ENCODE measurements around the gene SMAP2.

DNA sequence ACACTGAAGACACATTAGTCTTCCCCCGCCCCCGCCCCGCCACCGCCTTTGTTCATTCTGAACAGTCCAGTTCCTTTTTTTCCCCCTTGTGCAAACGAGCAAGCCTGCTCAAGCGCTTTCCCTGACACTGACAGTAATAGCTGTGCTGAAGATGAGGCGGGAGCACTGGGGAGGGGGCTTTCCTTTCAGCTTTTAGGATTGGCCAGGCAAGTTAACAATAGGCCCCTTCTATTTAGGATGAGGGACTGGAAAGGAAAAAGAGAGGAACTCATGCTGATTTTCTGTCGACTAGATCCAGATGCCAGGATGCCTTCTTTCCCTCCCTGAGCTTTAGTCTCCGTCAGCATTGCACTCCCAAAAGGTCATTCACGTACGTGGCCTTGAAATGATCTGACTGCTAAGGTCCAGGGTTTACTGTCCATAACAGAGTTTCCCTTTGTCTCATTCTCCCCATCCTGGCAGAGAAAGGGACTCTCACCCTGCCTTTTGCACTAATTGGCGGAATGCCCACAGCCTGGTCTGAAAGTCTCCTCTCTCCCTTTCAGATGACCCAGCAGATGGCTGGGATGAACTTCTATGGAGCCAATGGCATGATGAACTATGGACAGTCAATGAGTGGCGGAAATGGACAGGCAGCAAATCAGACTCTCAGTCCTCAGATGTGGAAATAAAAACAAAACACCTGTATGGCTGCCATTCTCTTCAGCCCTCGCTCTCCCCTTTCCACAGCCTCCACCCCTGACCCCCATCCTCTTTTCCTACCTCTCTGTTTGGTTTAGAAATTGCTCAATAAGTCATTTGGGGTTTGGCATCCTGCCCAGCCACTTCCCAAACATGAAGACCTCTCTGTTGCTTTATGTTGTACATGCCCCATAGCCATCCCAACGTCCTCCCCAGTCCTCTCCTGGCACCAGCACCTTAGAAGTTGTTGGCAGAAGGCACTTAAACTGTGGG, 48.2 kb downstream of the SMAP2 start:
- TF ChIP-seq EZH2 (IDR thresholded peaks at IDR 0.05) = no peak
- TF ChIP-seq POLR2AphosphoS5 (IDR thresholded peaks at IDR 0.05; ENCODE audit: borderline replicate concordance, low read depth, low read length) = no peak
- TF ChIP-seq FOXP2 (optimal IDR thresholded peaks at IDR 0.05; ENCODE audit: control extremely low read depth, extremely low read length, insufficient read depth) = no peak
